Measurements from ENCODE around the gene NIPAL3. TPM values are rescaled to one million over a fixed set of nuclear protein-coding genes. Genes with fewer than 3 reads are reported as not detected.
"Not testable (repeated sequence)": the region's sequence is repeated elsewhere in the genome, so short reads cannot be mapped to it uniquely, and the experiment has no call there.

NIPAL3 gene
- total RNA-seq, 1 donor from 2014 or later: 28.1 TPM

DNA sequence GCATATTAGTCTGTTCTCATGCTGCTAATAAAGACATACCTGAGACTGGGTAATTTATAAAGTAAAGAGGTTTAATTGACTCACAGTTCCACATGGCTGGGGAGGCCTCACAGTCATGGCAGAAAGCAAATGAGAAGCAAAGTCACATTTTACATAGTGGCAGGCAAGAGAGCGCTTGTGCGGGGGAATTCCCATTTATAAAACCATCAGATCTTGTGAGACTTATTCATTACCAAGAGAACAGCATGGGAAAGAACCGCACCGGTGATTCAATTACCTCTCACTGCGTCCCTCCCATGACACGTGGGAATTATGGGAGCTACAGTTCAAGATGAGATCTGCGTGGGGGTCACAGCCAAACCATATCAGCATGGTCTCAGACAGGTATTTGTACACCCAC, 72.6 kb downstream of the NIPAL3 start:
- not testable (repeated sequence) for DNase-seq (ENCODE audit: low read depth, low spot score)

GRCh38 chr1:24489674-24490073, 74.1 kb downstream of the NIPAL3 start:
- DNase-seq (ENCODE audit: low read depth, low spot score): no peak

DNA sequence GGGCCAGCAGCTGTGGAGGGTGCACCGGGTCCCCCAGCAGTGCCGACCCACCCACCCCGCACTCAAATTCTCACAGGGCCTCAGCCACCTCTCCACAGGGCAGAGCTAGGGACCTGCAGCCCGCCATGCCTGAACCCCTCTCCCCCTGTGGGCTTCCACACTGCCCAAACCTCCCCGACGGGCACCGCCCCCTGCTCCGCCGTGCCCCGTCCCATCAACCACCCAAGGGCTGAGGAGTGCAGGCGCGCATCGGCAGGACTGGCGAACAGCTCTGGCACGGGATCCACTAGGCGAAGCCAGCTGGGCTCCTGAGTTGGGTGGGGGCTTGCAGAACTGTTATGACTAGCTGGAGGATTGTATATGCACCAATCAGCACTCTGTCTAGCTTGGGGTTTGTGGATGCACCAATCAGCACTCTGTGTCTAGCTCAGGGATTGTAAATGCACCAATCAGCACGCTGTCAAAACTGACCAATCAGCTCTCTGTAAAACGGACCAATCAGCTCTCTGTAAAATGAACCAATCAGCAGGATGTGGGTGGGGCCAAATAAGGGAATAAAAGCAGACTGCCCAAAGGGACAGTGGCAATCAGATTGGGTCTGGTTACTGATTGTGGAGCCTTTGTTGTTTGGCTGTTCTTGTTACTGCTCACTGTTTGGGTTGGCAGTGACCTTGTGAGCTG, 74.6 kb downstream of the NIPAL3 start:
- no peak for DNase-seq (ENCODE audit: low read depth, low spot score)

DNA sequence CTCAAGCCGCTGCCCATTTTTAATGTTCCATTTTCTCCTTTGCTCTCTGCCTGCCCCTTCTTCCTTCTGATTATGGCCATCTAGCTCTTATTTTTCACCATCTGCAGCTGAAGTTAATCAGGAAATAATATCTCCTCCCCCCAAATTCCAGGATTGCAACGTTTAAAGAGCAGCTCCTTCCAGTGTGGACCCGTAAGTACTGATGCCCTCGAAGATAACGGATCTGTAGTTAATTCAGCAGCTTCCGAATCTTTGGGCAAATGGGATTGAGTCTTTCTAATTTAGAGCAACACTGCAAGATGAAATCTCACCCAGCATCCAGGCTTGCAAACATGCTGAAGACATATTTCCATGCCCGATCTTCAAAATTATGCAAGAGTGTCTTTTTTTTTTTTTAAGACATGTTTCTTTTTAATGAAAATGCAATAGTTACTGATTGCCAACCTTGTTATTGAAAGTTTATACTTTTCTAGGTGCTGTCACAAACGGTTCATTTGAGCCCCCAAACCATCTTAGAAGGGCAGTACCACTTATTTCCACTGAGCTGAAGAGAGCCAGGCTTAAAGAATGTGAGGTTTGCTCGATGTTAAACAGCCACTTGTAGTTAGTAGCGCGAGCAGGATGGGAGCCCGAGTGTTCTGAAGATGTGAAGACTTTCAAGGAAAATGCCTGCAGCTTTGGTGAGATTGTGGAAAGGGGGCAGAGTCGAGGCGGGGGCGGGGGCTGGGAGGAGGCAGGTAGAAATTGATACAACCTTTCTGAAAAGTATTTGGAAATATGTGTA, 76.2 kb downstream of the NIPAL3 start:
- DNase-seq (ENCODE audit: low read depth, low spot score): no peak

GRCh38 chr1:24492935-24493334, 77.3 kb downstream of the NIPAL3 start:
- not testable (repeated sequence) for DNase-seq (ENCODE audit: low read depth, low spot score)

DNA sequence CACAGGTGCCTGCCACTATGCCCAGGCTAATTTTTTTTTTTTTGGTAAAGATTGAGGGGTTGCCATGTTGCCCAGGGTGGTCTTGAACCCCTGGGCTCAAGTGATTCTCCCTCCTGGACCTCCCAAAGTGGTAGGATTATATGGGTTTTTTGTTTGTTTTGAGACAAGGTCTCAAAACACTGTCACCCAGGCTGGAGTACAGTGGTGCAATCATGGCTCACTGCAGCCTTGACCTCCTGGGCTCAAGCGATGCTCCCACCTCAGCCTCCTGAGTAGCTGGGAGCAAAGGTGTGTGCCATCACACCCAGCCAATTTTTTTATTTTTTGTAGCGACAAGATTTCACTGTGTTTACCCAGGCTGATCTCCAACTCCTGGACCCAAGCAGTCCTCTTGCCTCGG, 78.2 kb downstream of the NIPAL3 start:
- DNase-seq (ENCODE audit: low read depth, low spot score): no peak

DNA sequence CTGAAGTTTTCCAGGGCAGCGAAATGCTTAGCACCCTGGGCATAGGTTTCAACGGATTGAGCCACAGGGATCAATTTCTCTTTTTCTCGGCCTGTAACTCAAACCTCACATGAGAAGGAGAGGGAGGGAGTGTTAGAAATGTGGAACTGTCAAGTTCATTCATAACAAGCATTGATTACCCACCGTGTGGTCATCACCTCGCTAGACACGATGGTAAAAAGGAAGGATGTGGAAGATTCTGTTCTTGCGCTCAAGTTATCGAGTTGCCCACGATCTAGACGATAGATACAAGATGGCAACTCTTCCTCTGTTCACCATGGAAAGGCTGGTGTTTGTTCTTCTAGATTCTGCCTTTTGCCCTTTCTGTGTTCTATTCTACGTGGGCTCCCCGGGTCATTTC, 83.0 kb downstream of the NIPAL3 start:
- no peak for DNase-seq (ENCODE audit: low read depth, low spot score)

- DNase-seq (ENCODE audit: low read depth, low spot score): no peak
Observed at GRCh38 chr1:24500448-24501048, 84.9 kb downstream of the NIPAL3 start.

GRCh38 chr1:24501371-24502064, 85.9 kb downstream of the NIPAL3 start:
- no peak for DNase-seq (ENCODE audit: low read depth, low spot score)

- no peak for DNase-seq (ENCODE audit: low read depth, low spot score)
Observed at GRCh38 chr1:24502065-24502708, 86.6 kb downstream of the NIPAL3 start.

GRCh38 chr1:24502709-24503058, 87.1 kb downstream of the NIPAL3 start, which contains the start of gene RCAN3:
Gene RCAN3 (plus strand): TSS chr1:24502836. CDS start chr1:24514373, 11,537 bp downstream.
- DNase-seq (ENCODE audit: low read depth, low spot score): no peak

DNA sequence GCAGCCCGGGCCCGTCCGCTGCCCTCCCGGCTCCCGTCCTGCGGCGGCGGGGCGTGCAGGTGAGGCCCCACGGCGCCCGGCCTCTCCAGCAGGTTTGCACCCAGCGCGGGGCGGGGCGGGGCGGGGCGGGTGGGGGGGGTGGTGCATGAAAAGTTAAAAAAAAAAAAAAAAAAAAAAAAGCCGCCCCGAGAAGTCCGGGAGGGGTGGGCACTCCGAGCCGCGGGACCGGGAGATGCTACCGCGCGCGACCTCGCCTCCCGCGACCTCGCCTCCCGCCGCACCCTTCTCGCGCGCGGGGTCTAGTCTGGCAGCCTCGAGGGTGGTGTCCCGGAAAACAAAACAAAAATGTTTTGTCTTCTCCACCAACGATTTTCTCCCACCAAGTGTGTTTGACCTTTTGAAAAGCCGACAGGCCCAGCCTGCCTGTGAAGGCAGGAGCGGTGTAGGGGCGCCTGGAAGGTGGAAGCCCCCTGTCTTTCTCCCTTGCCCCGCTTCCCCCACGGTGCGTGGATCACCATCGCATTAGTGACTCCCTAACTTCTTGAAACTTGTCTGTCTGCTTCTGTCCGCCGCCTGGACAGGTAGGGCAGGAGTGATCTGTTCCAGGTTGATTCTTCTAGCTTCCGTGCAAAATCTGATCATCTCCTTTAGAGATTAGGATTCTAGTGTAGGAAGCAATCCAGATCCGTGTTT, 87.6 kb downstream of the NIPAL3 start:
- no peak for DNase-seq (ENCODE audit: low read depth, low spot score)

GRCh38 chr1:24503870-24504523, 88.4 kb downstream of the NIPAL3 start:
- DNase-seq (ENCODE audit: low read depth, low spot score): no peak

DNA sequence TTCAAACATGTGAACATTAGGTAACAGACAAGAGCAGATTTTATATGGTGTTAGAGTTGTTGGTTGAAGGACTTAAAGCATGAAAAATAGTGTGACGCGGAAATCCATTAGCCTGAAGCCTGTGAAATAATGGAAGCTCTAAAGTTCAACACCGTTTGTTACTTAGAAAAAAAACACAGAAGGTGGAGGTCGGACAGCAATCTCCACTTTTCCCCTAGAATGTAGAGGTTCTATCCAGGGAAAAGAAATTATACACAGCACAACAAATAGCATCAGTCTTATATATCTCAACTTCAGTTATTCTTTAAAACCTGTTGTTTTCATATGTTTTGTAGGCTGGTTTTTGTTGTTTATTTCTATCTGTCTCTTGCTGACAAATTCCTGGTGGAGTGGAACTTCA, 89.0 kb downstream of the NIPAL3 start:
- no peak for DNase-seq (ENCODE audit: low read depth, low spot score)

DNA sequence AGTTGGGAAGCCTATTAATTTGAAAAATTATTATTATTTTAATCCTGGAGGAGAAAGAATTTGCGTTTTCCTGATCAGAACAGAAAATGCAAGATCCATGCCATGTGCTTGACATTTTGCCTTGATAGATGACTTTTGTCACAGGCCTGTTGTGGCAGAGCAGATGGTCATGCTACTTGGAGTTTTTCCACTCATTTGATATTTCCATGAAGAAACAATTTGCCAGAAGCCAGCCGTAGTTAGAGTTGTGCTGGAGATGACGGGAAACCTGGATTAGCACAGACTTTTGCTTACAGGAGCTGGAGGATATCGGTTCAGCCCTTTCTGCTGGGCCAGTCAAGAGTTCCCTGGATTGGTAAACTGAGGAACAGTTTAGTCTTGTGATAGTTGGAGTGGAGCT, 90.2 kb downstream of the NIPAL3 start:
- no peak for DNase-seq (ENCODE audit: low read depth, low spot score)

DNA sequence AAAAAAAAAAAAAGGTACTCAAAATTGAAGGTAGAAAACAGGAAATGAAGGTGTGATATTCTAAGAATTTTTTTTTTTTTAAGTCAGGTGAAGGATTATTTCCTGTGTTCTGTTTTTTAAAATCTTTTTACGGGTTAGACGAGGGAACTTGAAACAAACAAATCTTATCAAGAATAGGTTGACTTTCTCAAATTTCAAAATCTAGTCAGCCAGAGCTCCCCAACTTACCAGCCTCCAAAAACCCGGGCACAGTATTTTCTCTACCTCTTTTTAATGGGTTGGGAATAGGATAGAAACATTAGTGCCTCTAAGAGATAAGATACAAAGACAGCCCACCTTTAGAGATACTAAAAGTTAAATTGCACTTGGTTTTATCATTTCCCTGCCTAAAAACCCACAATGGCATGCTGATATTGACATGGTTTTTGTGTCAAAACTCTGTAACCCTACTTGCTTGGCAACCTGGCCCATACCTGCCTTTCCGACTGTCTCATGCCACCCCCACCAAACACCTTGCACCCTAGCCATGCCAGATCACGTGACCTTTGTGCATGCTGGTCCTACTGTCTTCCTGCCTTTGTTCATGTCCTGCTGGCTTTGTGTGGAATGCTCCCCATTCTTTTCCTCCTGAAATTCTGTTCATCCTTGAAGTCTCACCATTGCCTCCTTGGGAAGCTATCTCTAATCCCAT, 91.2 kb downstream of the NIPAL3 start:
- DNase-seq (ENCODE audit: low read depth, low spot score): no peak

GRCh38 chr1:24507405-24507804, 91.8 kb downstream of the NIPAL3 start:
- DNase-seq (ENCODE audit: low read depth, low spot score): no peak

DNA sequence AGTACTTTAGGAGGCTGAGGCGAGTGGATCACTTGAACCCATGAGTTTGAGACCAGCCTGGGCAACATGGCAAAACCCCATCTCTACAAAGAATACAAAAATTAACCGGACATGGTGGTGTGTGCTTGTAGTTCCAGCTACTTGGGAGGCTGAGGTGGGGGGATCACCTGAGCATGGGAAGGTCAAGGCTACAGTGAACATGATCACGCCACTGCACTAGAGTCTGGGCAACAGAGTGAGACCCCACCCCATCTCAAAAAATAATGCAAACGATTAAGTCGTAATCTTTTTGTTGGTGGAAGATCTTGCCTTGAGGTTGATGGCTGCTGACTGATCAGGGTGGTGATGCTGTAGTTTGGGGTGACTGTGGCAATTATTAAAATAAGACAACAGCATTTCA, 93.3 kb downstream of the NIPAL3 start:
- DNase-seq (ENCODE audit: low read depth, low spot score): no peak

GRCh38 chr1:24513706-24514105, 98.1 kb downstream of the NIPAL3 start:
- DNase-seq (ENCODE audit: low read depth, low spot score): no peak

- no peak for DNase-seq (ENCODE audit: low read depth, low spot score)
Observed at GRCh38 chr1:24514946-24515345, 99.3 kb downstream of the NIPAL3 start.

Measured in pulmonary artery endothelial cell (primary cell).